Fibroblast of skin of left biceps (primary cell): ENCODE results near the gene PPP2R5C.

ENCODE experiments used
- DNase-seq, 2 experiments: peaks; one replicate each; pipeline ENCODE4 v3.0.0-alpha.2; 2013; ENCODE audit warnings: low read depth in 2 of 2

The PPP2R5C gene

GRCh38 chr14:101755591-101756324, 5.8 kb upstream of the PPP2R5C start:
- DNase-seq: no peak

- no peak for DNase-seq
These were observed 4.3 kb upstream of the PPP2R5C start for GRCh38 chr14:101757064-101757838.

GRCh38 chr14:101757839-101758211, 3.7 kb upstream of the PPP2R5C start:
- no peak for DNase-seq

GRCh38 chr14:101758913-101759593, 2.5 kb upstream of the PPP2R5C start:
- DNase-seq: no peak

- peak; percentile 95 for DNase-seq
These were observed 1.1 kb upstream of the PPP2R5C start for GRCh38 chr14:101760138-101761011.

GRCh38 chr14:101761881-101762529, 496 bp downstream of the PPP2R5C start:
- DNase-seq: no peak

GRCh38 chr14:101762530-101763101, 1.1 kb downstream of the PPP2R5C start:
- no peak for DNase-seq

GRCh38 chr14:101763941-101764709, 2.6 kb downstream of the PPP2R5C start:
- DNase-seq: no peak

GRCh38 chr14:101767618-101768362, 6.3 kb downstream of the PPP2R5C start:
- no peak for DNase-seq

- no peak for DNase-seq
These were observed 8.7 kb downstream of the PPP2R5C start for GRCh38 chr14:101770183-101770582.

- DNase-seq: no peak
These were observed 11.3 kb downstream of the PPP2R5C start for GRCh38 chr14:101772770-101773169.

GRCh38 chr14:101773378-101773777, 11.9 kb downstream of the PPP2R5C start:
- DNase-seq: no peak

GRCh38 chr14:101774006-101774795, 12.7 kb downstream of the PPP2R5C start:
- DNase-seq: no peak

GRCh38 chr14:101774814-101775213, 13.3 kb downstream of the PPP2R5C start:
- DNase-seq: no peak

- no peak for DNase-seq
These were observed 14.3 kb downstream of the PPP2R5C start for GRCh38 chr14:101775826-101776225.

- no peak for DNase-seq
These were observed 14.8 kb downstream of the PPP2R5C start for GRCh38 chr14:101776344-101776743.

GRCh38 chr14:101780390-101780789, 18.9 kb downstream of the PPP2R5C start:
- no peak for DNase-seq

GRCh38 chr14:101780887-101781239, 19.4 kb downstream of the PPP2R5C start:
- no peak for DNase-seq
